NCI-H2227 (cell line): ENCODE data around the gene STAT6.
A peak's percentile ranks its signal among the peaks of the same experiment; 100 is the strongest.

Experiments used
- DNase-seq: peaks from one replicate; lab custom pipeline; 2025; ENCODE audit not compliant: unreplicated experiment; lab: John Stamatoyannopoulos, UW

The STAT6 gene

GRCh38 chr12:57111031-57111734 lies at the start of gene STAT6:
Gene STAT6 (minus strand): TSS chr12:57111362. CDS start chr12:57108278, 3,084 bp downstream.
- peak; percentile 58 for DNase-seq

GRCh38 chr12:57160741-57161140 lies 49.6 kb upstream of the STAT6 start:
- DNase-seq = no peak

- no peak for DNase-seq
Observed at GRCh38 chr12:57160040-57160439, 48.9 kb upstream of the STAT6 start.

- DNase-seq = no peak
Observed at GRCh38 chr12:57159311-57159710, 48.1 kb upstream of the STAT6 start.

GRCh38 chr12:57158665-57159064 lies 47.5 kb upstream of the STAT6 start:
- DNase-seq = no peak

GRCh38 chr12:57158186-57158585 lies 47.0 kb upstream of the STAT6 start:
- DNase-seq = no peak

- DNase-seq = no peak
Observed at GRCh38 chr12:57157588-57158173, 46.5 kb upstream of the STAT6 start.

GRCh38 chr12:57156701-57157403 lies 45.7 kb upstream of the STAT6 start:
- no peak for DNase-seq

GRCh38 chr12:57154804-57155434 lies 43.8 kb upstream of the STAT6 start:
- DNase-seq = no peak

GRCh38 chr12:57154076-57154475 lies 42.9 kb upstream of the STAT6 start:
- no peak for DNase-seq

GRCh38 chr12:57153415-57153997 lies 42.3 kb upstream of the STAT6 start:
- no peak for DNase-seq

GRCh38 chr12:57152639-57153038 lies 41.5 kb upstream of the STAT6 start:
- no peak for DNase-seq

GRCh38 chr12:57151741-57152630 lies 40.8 kb upstream of the STAT6 start:
- DNase-seq = no peak

- DNase-seq = no peak
Observed at GRCh38 chr12:57150400-57151000, 39.3 kb upstream of the STAT6 start.

GRCh38 chr12:57149245-57149900 lies 38.2 kb upstream of the STAT6 start:
- DNase-seq = no peak

- no peak for DNase-seq
Observed at GRCh38 chr12:57148469-57149244, 37.5 kb upstream of the STAT6 start.

GRCh38 chr12:57146961-57147944 lies 36.1 kb upstream of the STAT6 start, which contains the start of gene LRP1-AS:
Gene LRP1-AS (minus strand): TSS chr12:57147619.
- DNase-seq = no peak
